Osteoblast (primary cell): Measurements from ENCODE around the gene CFL1. TPM values are rescaled to one million over a fixed set of nuclear protein-coding genes. Genes with fewer than 3 reads are reported as not detected.
"Not testable (repeated sequence)": the region's sequence is repeated elsewhere in the genome, so short reads cannot be mapped to it uniquely, and the experiment has no call there.

ENCODE experiments used
- DNase-seq: peaks from one replicate; pipeline ENCODE4 v3.0.0; 2011; ENCODE audit warnings: low spot score, mixed read lengths; ENCODE audit not compliant: insufficient read length; ENCODE audit errors: missing footprints
- H2AFZ ChIP-seq: 2 replicates; pipeline ENCODE4 v1.6.0; 2011; ENCODE audit warnings: mild to moderate bottlenecking, low read length
- H3K27ac ChIP-seq: 2 replicates; pipeline ENCODE4 v1.5.1; 2011; ENCODE audit warnings: mild to moderate bottlenecking, low read depth, low read length, moderate library complexity
- H3K27me3 ChIP-seq: 2 replicates; pipeline ENCODE4 v1.6.0; 2012; ENCODE audit warnings: mild to moderate bottlenecking, control low read depth, inconsistent platforms, low read length, moderate library complexity; ENCODE audit not compliant: insufficient read depth
- H3K36me3 ChIP-seq: 2 replicates; pipeline ENCODE4 v1.5.1; 2011; ENCODE audit warnings: mild to moderate bottlenecking, low read length, control low read depth, moderate library complexity; ENCODE audit not compliant: insufficient read depth
- H3K4me1 ChIP-seq: 2 replicates; pipeline ENCODE4 v1.5.1; 2011; ENCODE audit warnings: mild to moderate bottlenecking, low read length, control low read depth, moderate library complexity; ENCODE audit not compliant: insufficient read depth
- H3K4me2 ChIP-seq: 2 replicates; pipeline ENCODE4 v1.6.0; 2011; ENCODE audit warnings: mild to moderate bottlenecking, low read length; ENCODE audit not compliant: insufficient read depth
- H3K4me3 ChIP-seq: fragments of 200-600 bp; sonication (generic); 3 replicates; pipeline ENCODE4 v1.5.1; 2012; ENCODE audit warnings: mild to moderate bottlenecking, low read length, inconsistent platforms; ENCODE audit not compliant: insufficient read depth
- H3K79me2 ChIP-seq: 2 replicates; pipeline ENCODE4 v1.6.0; 2012; ENCODE audit warnings: mild to moderate bottlenecking, low read length, control low read depth, inconsistent platforms; ENCODE audit not compliant: insufficient read depth
- H3K9me3 ChIP-seq: 2 replicates; pipeline ENCODE4 v1.5.1; 2011; ENCODE audit warnings: low read depth, low read length, control low read depth
- H4K20me1 ChIP-seq: 2 replicates; pipeline ENCODE4 v1.6.0; 2012; ENCODE audit warnings: mild to moderate bottlenecking, low read length, control low read depth; ENCODE audit not compliant: insufficient read depth
- CTCF ChIP-seq: IDR thresholded peaks from 2 replicates; pipeline ENCODE4 v1.5.1; 2011; ENCODE audit warnings: mild to moderate bottlenecking, low read depth, low read length, moderate library complexity; ENCODE audit errors: extremely low read depth
- total RNA-seq: library from RNA; depleted of rRNA; stranded (reverse); fragments of >200 nt; gene quantifications from 2 replicates; pipeline ENCODE4 v1.2.3, GENCODE V29; 2012

The CFL1 gene
- total RNA-seq, 1 donor = 704 TPM

- peak overlapping the region; percentile 81 for H3K4me2 ChIP-seq
- H3K27ac ChIP-seq = peak overlapping the region; percentile 86
- H3K79me2 ChIP-seq = peaks cover 88% of the 10 kb centered on the region
- TF ChIP-seq CTCF = no peak
- peaks cover 60% of the 10 kb centered on the region for H4K20me1 ChIP-seq
- no peak overlapping the region for H2AFZ ChIP-seq
- DNase-seq = peak; percentile 90
- no peaks in the 10 kb centered on the region for H3K27me3 ChIP-seq
- no peaks in the 10 kb centered on the region for H3K9me3 ChIP-seq
- no peak overlapping the region for H3K4me3 ChIP-seq
- H3K36me3 ChIP-seq = peaks cover 58% of the 10 kb centered on the region
- H3K4me1 ChIP-seq = peaks cover 71% of the 10 kb centered on the region
These were observed 37.6 kb upstream of the CFL1 start for GRCh38 chr11:65895482-65895981.

- Histone ChIP-seq H3K27me3 (no peaks in the 10 kb centered on the region), H3K4me3 (no peak overlapping the region), H3K79me2 (peaks cover 79% of the 10 kb centered on the region), H2AFZ (no peak overlapping the region), H3K4me2 (peak overlapping the region; percentile 45), H3K36me3 (peaks cover 58% of the 10 kb centered on the region), H3K4me1 (peaks cover 82% of the 10 kb centered on the region), H3K9me3 (no peaks in the 10 kb centered on the region), H3K27ac (peak overlapping the region; percentile 56), H4K20me1 (peaks cover 60% of the 10 kb centered on the region)
- DNase-seq = peak; percentile 72
- no peak for TF ChIP-seq CTCF
These were observed 36.1 kb upstream of the CFL1 start for GRCh38 chr11:65894034-65894591.

GRCh38 chr11:65892661-65893317 is 34.8 kb upstream of the CFL1 start:
- Histone ChIP-seq H3K27ac (peak overlapping the region; percentile 98), H3K4me1 (peaks cover 79% of the 10 kb centered on the region), H3K27me3 (no peaks in the 10 kb centered on the region), H3K4me3 (peak overlapping the region; percentile 95), H3K79me2 (peaks cover 66% of the 10 kb centered on the region), H2AFZ (no peak overlapping the region), H3K4me2 (peak overlapping the region; percentile 100), H3K36me3 (peaks cover 53% of the 10 kb centered on the region), H3K9me3 (no peaks in the 10 kb centered on the region), H4K20me1 (peaks cover 60% of the 10 kb centered on the region)
- TF ChIP-seq CTCF = no peak
- no peak for DNase-seq

- Histone ChIP-seq H3K4me1 (peaks cover 79% of the 10 kb centered on the region), H3K36me3 (peaks cover 49% of the 10 kb centered on the region), H3K4me2 (peak overlapping the region; percentile 100)
These were observed 34.2 kb upstream of the CFL1 start for GRCh38 chr11:65892137-65892540.

More at GRCh38 chr11:65892137-65892540, 34.2 kb upstream of the CFL1 start:
- DNase-seq = peak; percentile 77
- Histone ChIP-seq H3K27ac (peak overlapping the region; percentile 98), H4K20me1 (peaks cover 56% of the 10 kb centered on the region), H3K79me2 (peaks cover 66% of the 10 kb centered on the region), H3K4me3 (peak overlapping the region; percentile 95)
- H3K9me3 ChIP-seq, H2AFZ ChIP-seq, H3K27me3 ChIP-seq: not testable (repeated sequence)
